GM10248 (cell line): ENCODE measurements around the gene TSPYL1.
"Not testable (repeated sequence)": the region's sequence is repeated elsewhere in the genome, so short reads cannot be mapped to it uniquely, and the experiment has no call there.

ENCODE experiments used
- CTCF ChIA-PET: fragments of 300-600 bp; sonication (Branson Sonifier 250); formaldehyde crosslinking; extraction: SDS; loops from one replicate; lab custom pipeline; 2021; ENCODE audit warnings: antibody characterized with exemption; lab: Yijun Ruan, JAX
- POLR2A ChIA-PET: fragments of 350-650 bp; sonication (Branson Sonifier 250); formaldehyde crosslinking; extraction: SDS; loops from one replicate; lab custom pipeline; 2020; ENCODE audit warnings: antibody characterized with exemption; lab: Yijun Ruan, JAX
- DNase-seq: peaks from one replicate; pipeline ENCODE4 v3.0.0; 2012; ENCODE audit errors: extremely low spot score
- CTCF ChIP-seq: IDR thresholded peaks from 2 replicates; pipeline ENCODE4 v1.5.1; 2012; ENCODE audit warnings: mild to moderate bottlenecking, low read depth; ENCODE audit errors: extremely low read depth, missing control alignments, control extremely low read depth

The TSPYL1 gene

GRCh38 chr6:116323863-116324262 is 44.1 kb upstream of the TSPYL1 start:
- POLR2A ChIA-PET, result no interaction called here
- no peak for TF ChIP-seq CTCF
- no peak for DNase-seq
- CTCF ChIA-PET, result interaction anchor here (0.8 to 2.1 kb wide), 8 partner anchors 8 to 36 kb away, joined by 3 to 7 read pairs (median 4); no protein-coding TSS in a partner anchor

- POLR2A ChIA-PET, DNase-seq: not testable (repeated sequence)
- CTCF ChIA-PET, result interaction anchor here (0.9 to 1.4 kb wide), 5 partner anchors 10 to 53 kb away, joined by 3 to 4 read pairs (median 3); no protein-coding TSS in a partner anchor
These were observed 42.2 kb upstream of the TSPYL1 start for GRCh38 chr6:116321933-116322332.

- DNase-seq, result no peak
- ChIA-PET CTCF (interaction anchor here (0.8 to 2.1 kb wide), 8 partner anchors 8 to 41 kb away, joined by 3 to 7 read pairs (median 5); no protein-coding TSS in a partner anchor), POLR2A (no interaction called here)
- no peak for TF ChIP-seq CTCF
These were observed 37.2 kb upstream of the TSPYL1 start for GRCh38 chr6:116316772-116317467.

GRCh38 chr6:116314878-116315277 is 35.1 kb upstream of the TSPYL1 start:
- POLR2A ChIA-PET, result no interaction called here
- CTCF ChIA-PET, result interaction anchor here (0.8 to 1.2 kb wide), 4 partner anchors 10 to 129 kb away, joined by 3 to 4 read pairs (median 3); no protein-coding TSS in a partner anchor
- no peak for TF ChIP-seq CTCF
- peak; percentile 25 for DNase-seq

- POLR2A ChIA-PET, result no interaction called here
- no peak for TF ChIP-seq CTCF
- CTCF ChIA-PET, result interaction anchor here (0.8 to 1.2 kb wide), 3 partner anchors 15 to 129 kb away, joined by 3 to 4 read pairs (median 3); no protein-coding TSS in a partner anchor
- DNase-seq, result no peak
These were observed 34.5 kb upstream of the TSPYL1 start for GRCh38 chr6:116314218-116314617.

GRCh38 chr6:116313101-116313776 is 33.5 kb upstream of the TSPYL1 start:
- ChIA-PET POLR2A (no interaction called here), CTCF (interaction anchor here (1.4 to 2.0 kb wide), 3 partner anchors 22 to 222 kb away, joined by 3 to 7 read pairs (median 6); no protein-coding TSS in a partner anchor)
- no peak for TF ChIP-seq CTCF
- DNase-seq, result no peak
